Esophagus squamous epithelium (tissue), 4 donors: ENCODE measurements around the gene SLC24A3.

Experiments
- POLR2A ChIP-seq, 4 donors: fragments of 450-650 bp; IDR thresholded peaks; one replicate each; pipeline ENCODE4 v1.6.1; 2017; ENCODE audit warnings: antibody characterized with exemption in 4 of 4, mild to moderate bottlenecking in 4 of 4, moderate library complexity in 3 of 4
- TF ChIP-seq, protein P1 (sequence below), 6 experiments: fragments of 450-650 bp in 4 of 6; fragments of 200-600 bp in 2 of 6; sonication (generic) in 2 of 6; IDR thresholded peaks; one replicate each; pipeline ENCODE4 v1.5.1; 2016 to 2019; ENCODE audit warnings: antibody characterized with exemption in 6 of 6, mild to moderate bottlenecking in 4 of 6, moderate library complexity in 4 of 6

DNA sequence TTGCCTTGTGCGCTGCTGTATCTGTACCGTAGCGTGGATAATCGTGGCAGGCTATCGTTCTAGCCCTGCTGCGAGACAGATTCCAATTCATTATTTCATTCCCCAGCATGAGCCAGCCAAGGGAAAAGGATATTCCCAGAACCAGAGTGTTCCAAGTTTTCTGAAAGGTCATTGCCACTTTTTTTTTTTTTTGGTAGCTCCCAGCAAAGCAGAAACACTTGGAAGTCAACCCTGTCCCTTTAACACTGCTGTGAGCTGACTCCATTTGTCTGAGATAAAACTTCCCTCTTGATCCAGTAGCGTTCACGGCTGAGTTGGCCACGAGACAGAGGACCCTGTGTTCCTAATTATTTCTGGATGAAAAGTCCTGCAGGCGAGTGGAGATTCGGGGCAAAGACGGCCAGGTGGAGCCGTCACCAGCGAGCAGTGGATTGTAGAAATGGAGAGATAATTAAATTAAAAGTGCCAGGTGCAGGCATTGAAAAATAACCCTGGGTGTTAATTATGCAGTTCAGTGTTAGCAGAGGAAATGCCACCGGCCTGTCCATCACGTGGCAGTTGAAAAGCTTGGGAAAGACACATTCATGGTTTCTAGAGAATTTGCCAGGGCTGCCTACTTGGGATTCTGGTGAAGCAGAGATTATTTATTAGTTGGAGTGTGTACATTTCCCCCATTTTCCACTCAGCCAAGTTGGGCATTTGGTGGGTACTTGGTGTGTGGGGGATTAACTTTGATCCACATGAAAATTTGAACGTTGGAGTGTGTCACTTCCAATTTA is 164.2 kb downstream of the SLC24A3 start:
- TF ChIP-seq, protein P1, sequence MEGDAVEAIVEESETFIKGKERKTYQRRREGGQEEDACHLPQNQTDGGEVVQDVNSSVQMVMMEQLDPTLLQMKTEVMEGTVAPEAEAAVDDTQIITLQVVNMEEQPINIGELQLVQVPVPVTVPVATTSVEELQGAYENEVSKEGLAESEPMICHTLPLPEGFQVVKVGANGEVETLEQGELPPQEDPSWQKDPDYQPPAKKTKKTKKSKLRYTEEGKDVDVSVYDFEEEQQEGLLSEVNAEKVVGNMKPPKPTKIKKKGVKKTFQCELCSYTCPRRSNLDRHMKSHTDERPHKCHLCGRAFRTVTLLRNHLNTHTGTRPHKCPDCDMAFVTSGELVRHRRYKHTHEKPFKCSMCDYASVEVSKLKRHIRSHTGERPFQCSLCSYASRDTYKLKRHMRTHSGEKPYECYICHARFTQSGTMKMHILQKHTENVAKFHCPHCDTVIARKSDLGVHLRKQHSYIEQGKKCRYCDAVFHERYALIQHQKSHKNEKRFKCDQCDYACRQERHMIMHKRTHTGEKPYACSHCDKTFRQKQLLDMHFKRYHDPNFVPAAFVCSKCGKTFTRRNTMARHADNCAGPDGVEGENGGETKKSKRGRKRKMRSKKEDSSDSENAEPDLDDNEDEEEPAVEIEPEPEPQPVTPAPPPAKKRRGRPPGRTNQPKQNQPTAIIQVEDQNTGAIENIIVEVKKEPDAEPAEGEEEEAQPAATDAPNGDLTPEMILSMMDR (IDR thresholded peaks at IDR 0.05): no peak
- TF ChIP-seq POLR2A (IDR thresholded peaks at IDR 0.05): no peak
